HG03460 (cell line): Measurements from ENCODE around the gene FOXP1.

Experiments used
- ATAC-seq: cut with Tn5 transposase; IDR thresholded peaks from one replicate; pipeline ENCODE4 v1.9.1; 2021; ENCODE audit not compliant: unreplicated experiment

Gene FOXP1

GRCh38 chr3:71120012-71120411 is 463.5 kb downstream of the FOXP1 start:
- ATAC-seq, result no peak

GRCh38 chr3:71119171-71119570 is 464.4 kb downstream of the FOXP1 start:
- ATAC-seq, result no peak

- no peak for ATAC-seq
Observed at GRCh38 chr3:71118436-71118835, 465.1 kb downstream of the FOXP1 start.

- ATAC-seq, result no peak
Observed at GRCh38 chr3:71117572-71118247, 465.8 kb downstream of the FOXP1 start.

DNA sequence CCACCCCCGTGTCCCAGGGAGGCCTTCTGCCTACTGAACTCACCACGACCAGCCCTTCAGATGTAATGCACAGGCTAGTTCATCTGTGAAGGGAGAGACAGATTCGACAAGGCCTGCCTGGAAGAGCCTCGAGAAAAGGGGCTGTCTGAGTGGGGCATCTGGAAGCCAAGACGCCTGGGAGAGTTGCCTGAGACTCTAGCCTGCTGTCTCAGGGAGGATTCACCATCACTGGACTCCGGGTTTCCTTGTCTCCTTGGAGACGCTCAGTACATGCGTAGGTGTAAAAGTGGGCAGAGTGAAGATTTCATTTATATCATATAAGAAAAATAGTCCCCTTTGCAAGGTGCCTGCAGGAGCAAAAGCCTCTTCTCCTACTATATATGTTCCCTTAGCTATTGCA is 468.9 kb downstream of the FOXP1 start:
- ATAC-seq, result no peak

DNA sequence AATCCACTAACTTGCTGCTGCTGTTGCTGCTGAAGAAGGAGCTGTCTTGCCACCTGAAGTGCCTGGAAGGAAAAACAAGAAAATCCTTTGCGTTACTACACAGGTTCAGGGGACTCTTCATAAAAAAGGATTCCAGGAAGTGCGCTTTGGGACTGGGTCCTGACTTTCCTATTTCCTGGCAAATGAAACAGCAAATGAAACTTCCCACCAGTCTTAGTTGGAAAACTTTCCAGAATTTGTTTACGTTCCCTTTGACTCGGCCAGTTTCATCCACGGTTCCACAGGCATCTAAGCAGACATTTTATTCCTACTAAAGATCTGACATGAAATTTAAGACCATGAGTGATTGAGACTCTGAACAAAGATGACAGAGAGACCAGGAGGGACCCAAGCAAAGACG is 471.0 kb downstream of the FOXP1 start:
- no peak for ATAC-seq

- ATAC-seq, result no peak
Observed at GRCh38 chr3:71111784-71112440, 471.6 kb downstream of the FOXP1 start.

GRCh38 chr3:71110385-71111222 is 472.9 kb downstream of the FOXP1 start:
- ATAC-seq, result no peak

GRCh38 chr3:71109977-71110285 is 473.6 kb downstream of the FOXP1 start:
- ATAC-seq, result no peak

- no peak for ATAC-seq
Observed at GRCh38 chr3:71109241-71109976, 474.1 kb downstream of the FOXP1 start.

GRCh38 chr3:71107926-71108325 is 475.6 kb downstream of the FOXP1 start:
- ATAC-seq, result no peak

DNA sequence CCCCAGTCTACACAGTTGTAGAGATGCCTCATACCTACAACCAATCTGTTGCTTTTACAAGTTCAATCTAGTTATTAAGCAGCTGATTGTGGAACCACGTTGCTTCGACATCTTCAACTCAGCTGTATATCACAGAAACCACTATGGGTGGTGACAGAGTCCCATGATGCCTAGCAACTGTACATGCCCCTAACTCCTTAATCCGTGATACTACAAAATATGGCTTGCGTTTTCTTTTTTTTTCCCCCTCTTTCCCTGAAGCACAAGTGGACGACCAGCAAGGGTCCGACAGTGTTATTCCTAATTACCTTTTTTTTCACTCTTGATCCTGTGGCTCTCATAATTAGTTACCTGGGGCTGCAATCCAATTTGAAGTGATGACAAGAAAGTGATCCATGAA is 478.6 kb downstream of the FOXP1 start:
- no peak for ATAC-seq

DNA sequence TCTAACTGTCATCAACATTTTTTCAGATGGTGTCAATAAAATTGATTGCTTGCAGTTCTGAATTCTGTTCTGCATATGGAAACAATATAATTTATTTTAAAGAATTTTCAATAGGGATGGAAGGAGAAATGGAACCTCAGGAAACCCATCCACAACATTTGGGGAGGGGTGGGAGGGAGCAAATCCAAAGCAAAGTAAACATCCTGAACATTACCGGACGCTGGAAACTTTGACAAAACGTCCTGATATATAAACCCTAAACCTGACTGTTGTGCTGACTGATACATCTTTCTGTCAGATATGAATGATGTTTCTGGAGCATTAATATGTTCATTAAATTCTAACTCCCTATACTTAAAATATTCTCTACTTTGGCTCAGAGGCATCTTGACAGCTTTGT is 479.0 kb downstream of the FOXP1 start:
- ATAC-seq, result no peak

GRCh38 chr3:71104121-71104541 is 479.4 kb downstream of the FOXP1 start:
- no peak for ATAC-seq

DNA sequence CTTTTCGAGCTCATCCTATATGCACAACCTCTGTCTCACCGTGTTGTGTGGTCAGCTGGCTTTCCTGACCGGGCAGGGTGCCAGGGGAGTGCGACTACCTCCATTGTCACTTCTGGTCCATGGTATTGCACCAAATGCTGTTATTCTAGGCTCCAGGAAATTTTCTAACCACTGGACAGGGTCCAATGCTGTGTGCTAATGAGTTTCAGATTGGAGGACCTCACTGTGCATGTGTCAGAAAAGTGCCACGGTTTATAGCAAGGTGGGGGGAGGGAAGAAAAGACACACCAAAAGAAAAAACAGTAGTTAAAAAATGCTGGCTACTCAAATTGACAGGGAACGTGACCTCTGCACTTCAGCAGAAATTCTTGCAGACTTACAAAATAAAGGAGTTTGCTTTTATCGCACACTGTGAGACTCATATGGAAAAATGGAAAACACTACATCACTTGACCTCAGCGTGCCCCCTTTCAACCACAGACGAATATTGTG is 480.1 kb downstream of the FOXP1 start:
- ATAC-seq, result no peak

DNA sequence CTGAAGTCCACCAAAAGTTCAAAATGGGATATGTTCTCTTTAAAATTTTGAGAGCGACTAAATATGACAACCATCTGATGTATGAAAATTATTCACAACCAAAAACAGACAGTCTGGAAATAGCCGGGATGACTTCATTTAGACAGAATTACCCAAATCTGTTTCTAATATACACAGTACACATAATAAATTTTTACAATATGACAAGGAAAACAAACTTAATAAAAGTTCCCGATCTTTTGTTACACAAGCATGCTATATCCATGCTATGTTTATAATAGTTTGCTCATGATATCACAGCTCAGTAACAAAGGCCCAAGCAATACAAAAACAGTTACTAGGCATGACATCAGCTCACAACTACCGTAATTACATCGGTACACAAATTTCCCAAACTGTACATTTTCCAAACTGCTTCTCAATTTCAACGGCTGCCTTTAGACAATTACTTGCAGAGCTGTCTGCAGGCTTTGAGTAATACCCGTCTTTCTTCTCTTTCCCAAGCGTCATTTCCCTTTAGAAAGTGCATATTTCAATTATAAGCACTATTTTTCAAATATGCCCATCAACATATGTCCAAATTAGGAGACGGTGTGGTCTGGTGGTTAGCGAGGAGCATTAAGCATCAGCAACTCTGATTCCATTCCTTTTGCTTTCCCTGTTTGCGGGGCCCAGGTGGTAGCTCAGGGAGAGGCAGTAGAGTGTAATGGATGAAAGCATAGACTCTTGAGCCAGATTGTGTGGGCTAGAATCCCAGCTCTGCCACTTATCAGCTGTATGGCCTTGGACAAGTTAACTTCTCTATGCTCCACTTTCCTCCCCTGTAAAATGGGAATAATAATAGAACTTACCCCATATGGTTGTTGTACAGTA is 481.2 kb downstream of the FOXP1 start:
- no peak for ATAC-seq

DNA sequence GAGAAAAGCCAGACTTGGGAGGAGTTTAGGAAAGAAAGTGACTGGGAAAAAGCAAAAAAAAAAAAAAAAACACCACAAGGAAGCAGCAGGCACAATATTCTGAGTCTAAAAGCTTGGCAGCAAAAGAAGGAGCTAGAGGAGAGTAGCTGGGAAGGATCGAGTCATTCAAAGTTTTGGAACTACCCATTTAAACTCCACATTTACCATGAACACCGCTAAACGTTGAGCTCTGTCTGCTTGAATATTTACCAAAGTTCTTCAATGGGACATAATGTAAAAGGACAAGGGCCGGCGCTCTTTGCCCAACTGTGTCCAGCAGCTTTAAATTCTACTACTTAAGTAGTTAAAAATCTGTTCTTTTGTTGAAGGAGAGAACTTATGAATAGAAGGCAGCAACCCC is 481.9 kb downstream of the FOXP1 start:
- ATAC-seq, result no peak

GRCh38 chr3:71101014-71101413 is 482.5 kb downstream of the FOXP1 start:
- ATAC-seq, result no peak

DNA sequence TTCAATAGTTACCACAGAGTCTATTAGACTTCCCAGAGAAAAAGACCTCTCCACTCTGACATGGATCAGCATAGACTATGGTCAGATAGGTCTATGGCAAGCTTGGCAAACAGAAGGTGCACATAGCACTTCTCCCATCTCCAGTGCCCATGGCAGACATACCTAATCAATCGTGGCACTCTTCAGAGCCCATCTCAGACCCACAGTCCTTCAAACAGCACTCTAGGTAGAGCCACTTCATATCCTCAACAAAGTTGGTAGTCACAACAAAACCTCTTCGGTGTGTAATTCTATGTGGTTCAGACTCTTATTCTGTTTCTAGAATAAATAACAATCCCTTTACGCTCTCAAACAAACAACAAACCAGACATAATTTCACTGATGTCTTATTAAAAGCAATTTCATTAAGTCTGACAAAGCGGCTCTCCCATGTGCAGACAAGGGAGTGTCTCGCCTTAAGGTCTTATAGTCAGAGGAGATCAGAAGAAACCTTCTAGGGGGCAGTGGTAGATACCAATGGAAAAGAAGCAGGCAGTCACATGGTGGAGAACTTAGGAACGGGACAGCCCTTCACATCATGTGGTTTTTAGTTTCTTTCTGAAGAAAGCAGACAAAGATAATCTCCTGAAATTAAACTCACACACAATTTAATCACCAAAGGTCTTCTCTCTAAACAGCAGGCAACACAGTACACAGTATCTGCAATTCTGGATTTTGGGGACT is 483.4 kb downstream of the FOXP1 start:
- ATAC-seq, result no peak

- no peak for ATAC-seq
Observed at GRCh38 chr3:71097557-71097956, 486.0 kb downstream of the FOXP1 start.
